ENCODE results near the gene STRN.
"Not testable (repeated sequence)": the region's sequence is repeated elsewhere in the genome, so short reads cannot be mapped to it uniquely, and the experiment has no call there.

STRN gene

DNA sequence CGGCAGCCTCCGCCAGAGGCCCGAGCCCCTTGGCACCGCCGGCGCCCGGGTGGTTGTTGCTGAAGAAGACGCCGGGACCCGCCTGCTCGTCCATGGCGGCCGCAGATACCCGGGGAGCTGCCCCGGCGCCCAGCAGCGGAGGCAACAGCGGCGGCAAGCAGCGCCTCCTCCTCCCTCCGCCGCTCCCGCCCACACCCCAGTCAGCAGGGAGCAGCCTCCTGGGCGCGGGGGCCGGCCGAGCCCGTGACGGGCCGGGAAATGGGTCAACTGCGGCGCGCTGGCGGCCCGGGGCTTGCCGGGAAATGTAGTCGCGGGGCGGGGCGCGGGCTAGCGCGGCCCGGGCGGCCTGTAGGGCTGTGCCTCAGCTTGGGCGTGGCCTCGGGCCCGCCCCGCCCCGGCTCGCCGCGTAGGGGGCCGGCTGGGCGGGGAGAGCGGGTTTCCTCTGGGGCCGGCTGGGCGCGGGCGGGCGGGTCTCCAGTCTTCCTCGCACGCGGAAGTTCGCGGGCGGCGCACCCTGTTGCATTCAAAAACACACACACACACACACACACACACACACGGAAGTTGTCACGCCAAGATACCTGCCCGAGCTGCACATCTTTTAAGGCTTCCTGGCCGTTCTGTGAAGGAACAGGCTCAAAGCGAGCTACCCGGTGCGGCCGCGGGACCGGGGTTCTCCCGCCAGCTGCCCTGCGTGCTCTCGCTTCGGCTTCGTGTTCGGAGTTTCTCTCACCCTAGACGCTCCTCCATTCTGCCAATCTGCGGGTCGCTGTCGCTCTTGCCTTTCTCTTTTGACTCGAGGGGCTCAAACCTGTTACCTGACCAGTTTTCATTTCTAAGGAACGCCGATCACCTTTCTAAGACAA, at the start of gene STRN:
Gene STRN, minus strand, starts transcription at position 167 of the 866 bp plus-strand sequence. Its CDS starts 73 bp downstream, at position 94.
- FAIRE-seq: no peak

- no peak for FAIRE-seq
These were observed 46.9 kb upstream of the STRN start for GRCh38 chr2:37013315-37013641.

DNA sequence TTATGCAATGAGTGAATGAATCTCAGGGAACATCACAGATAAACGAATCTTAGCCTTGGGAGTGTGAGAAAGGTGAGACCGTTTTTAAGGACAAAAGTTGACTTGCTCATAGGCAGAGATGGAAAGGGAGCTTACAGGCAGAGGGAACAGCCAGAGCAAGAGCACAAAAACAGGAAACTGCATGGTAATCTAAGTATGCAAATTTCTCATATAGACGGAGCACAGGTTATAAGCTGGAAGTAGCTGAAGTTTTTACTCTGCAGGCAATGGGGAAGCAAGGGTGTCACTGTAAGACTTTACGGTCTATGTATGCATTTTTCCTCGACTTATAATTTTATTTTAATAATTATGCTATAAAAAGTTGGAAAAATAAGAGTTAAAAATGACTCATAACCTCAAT, 44.8 kb upstream of the STRN start:
- FAIRE-seq: no peak

DNA sequence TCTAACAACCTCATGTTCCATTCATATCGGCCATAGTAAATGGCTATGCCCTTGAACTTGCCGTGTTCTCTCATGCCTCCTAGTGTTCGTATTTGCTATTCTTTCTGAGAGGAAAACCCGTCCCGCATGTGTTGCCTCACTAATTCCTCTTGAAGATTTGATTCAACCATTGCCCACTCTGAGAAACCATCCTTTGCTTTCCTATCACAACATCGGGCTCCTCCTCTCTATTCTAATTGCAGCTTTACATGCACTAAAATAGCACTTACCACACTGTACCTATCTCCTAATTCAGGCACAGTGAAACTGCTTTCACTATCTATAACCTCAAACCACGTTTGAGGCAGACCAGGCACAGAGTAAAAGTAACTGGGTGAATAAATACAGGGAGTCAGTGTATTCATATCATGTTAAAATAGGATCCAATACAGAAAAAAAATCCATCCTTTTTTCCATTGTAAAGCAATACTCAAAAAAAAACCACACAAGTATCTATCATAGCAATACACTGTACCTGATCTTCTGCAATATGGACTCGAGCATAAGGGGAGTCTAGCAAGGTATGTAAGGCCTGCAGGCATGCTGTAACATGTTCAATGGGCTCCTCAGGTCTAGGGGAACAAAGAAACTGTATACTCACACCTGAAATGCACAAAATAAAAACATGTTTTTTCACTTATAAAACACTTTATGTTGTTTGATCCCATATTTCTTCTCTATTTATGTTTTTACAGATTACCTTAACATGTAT, 39.0 kb upstream of the STRN start:
- no peak for FAIRE-seq

- peak; percentile 78 for FAIRE-seq
These were observed 34.7 kb upstream of the STRN start for GRCh38 chr2:37000988-37001556.

GRCh38 chr2:37000318-37000717, 34.0 kb upstream of the STRN start:
- FAIRE-seq: no peak

DNA sequence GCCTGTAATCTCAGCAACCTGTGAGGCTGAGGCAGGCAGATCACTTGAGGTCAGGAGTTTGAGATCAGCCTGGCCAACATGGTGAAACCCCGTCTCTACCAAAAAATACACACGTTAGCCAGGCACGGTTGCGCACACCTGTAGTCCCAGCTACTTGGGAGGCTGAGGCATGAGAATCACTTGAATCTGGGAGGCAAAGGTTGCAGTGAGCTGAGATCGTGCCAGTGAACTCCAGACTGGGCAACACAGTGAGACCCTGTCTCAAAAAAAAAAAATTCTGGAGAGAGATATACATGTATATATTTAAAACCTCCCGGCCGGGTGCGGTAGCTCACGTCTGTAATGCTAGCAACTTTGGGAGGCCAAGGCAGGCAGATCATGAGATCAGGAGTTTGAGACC, 33.1 kb upstream of the STRN start:
- not testable (repeated sequence) for FAIRE-seq

- no peak for FAIRE-seq
These were observed 27.7 kb upstream of the STRN start for GRCh38 chr2:36993841-36994620.

- peak; percentile 81 for FAIRE-seq
These were observed 21.7 kb upstream of the STRN start for GRCh38 chr2:36988008-36988407.

DNA sequence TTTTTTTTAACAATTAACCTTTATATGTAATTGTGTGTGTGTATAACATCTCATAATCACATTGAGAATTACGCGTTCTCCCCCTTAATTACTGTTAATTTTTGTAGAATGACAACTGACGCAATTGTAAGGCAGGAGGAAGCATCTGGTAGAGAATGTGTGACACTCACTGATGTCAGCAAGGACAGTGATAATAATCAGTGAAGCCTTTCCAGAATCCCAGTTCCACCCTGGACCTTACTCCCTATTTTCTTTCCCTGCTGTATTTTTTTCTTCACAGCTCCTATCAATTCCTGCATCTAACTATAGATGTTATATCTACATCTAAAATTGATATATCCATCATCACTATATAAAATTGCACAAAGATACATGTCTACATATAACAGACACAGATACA, 16.1 kb upstream of the STRN start:
- no peak for FAIRE-seq

DNA sequence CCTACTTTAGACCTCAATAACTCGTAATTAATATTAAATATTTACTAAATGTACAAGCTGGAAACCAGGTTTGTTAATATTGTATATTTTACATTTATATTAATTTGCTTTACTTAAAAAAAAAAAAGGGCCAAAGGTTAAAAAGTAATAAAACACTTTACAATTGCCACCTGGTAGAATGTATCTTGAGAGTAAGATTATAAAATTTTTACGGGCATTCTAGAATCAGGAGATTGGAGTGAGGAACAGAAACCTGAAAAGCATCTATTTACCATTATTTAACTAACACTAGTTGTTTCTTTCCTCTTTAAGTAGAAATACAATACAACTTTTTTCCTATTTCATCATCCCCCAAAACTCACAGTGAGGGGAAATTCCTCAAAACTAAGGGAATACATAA, 15.6 kb upstream of the STRN start:
- FAIRE-seq: no peak

DNA sequence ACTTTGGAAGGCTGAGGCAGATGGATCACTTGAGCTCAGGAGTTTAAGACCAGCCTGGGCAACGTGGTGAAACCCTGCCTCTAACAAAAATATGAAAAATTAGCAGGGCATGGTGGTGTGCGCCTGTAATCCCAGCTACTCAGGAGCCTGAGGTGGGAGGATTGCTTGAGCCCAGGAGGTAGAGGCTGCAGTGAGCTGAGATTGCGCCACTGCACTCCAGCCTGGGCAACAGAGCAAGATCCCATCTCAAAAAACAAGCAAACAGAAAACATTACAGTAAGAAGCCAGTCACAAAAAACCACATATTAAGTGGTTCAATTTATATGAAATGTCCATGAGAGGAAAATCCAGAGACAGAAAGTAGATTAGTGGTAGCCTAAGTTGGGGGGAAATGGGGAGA, 12.7 kb upstream of the STRN start:
- not testable (repeated sequence) for FAIRE-seq

DNA sequence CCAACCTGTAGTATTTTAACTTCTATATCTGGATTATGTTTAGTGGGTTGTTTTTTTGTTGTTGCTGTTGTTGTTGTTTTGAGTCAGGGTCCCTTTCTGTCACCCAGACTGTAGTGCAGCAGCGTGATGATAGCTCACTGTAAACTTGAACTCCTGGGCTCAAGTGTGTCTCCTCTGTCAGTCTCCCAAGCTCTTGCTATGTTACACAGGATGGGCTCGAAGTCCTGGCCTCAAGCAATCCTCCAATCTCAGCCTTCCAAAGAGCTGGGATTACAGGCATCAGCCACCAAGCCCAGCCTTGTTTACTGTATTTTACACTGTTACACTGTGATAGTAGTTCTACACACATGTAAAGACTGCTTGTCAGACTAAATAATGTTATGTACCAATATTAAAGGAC, 9.7 kb upstream of the STRN start:
- no peak for FAIRE-seq

DNA sequence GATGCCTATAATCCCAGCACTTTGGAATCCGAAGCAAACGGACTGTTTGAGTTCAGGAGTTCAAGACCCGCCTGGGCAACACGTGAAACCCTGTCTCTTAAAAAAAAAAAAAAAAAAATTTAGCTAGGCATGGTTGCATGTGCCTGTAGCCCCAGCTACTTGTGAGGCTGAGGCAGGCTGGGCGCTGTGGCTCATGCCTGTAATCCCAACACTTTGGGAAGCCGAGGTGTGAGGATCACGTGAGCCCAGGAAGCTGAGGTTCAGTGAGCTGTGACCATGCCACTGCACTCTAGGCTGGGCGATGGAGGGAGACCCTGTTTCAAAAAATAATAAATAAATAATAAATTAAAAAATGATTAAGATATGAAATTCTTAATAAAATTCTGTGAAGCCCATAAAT, 9.0 kb upstream of the STRN start:
- FAIRE-seq: no peak

DNA sequence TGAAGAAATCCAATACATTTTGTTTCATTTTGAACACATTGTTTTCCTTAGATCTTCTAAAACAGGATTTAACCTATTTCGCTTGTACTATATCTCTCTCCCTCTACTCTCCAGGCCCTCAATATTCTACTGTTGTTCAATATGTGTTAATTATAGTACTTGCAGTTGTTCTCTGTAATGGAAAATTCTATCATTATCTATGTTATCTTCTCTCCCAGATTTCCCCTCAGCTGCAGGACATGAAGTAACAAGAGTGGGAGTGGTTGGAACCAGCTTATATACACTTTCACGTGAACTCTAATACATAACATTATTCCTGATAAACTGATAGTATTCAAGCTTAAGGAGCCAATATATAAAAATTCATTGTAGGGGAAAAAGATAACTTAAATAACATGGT, 7.0 kb upstream of the STRN start:
- no peak for FAIRE-seq

- no peak for FAIRE-seq
These were observed 5.7 kb upstream of the STRN start for GRCh38 chr2:36971990-36972389.

DNA sequence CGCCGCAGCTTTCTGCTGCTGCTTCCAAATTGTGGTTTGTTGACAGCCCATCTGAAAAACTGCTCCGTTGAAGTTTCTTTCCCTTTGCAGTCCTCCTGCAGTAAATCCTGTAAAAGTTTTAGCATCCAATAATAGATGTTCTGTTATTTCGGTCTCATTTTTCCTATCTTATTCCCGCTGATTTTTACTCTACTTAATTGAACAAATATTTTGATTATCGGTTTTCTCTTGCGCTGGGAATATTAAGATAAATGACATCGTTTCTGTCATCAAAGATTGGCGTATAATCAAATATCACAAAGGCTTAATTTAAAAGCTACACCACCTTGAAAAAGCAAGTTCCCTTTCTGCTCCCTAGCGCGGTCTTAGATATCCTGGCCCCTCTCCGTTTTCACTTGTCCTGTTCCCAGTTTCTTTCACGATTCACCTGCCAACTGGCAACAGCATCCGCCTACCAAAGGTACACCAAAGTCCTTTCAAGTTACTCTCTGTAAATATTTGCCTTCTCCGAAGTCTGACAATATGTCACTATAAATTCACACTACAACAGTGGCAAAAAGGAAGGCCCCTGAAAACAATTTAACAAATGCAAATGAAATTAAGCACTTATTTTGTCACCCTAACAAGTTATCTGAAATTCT, 1.0 kb upstream of the STRN start:
- no peak for FAIRE-seq

DNA sequence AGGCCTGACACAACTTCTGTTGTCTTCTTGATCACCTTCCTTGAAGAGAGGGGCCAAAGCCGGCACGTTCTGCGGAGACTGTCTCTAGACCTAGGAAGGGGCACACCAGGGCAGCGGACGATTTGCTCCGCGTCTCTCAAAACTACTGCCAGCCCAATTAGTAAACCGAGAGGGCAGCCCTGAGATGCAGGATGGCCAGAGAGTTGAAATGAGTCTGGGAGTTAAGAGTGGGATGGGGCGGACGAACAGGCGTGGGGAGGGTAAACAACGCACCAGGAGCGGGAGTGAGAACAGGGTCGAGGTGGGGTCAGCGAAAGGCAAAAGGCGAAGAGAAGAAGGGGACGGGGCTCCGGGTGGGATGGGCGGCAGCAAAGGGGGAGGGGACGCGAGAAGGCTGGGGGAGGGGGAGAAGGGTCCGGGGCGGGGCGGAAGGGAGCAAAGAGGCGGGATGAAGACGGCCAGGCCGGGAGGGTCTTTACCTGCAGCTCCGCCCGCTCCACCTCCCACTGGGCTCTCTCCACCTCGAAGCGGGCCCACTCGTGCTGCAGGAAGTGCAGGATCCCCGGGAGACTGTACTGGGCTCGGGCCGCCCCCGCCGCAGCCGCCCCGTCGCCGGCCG, 476 bp downstream of the STRN start:
- no peak for FAIRE-seq

- FAIRE-seq: no peak
These were observed 1.1 kb downstream of the STRN start for GRCh38 chr2:36965206-36965605.

DNA sequence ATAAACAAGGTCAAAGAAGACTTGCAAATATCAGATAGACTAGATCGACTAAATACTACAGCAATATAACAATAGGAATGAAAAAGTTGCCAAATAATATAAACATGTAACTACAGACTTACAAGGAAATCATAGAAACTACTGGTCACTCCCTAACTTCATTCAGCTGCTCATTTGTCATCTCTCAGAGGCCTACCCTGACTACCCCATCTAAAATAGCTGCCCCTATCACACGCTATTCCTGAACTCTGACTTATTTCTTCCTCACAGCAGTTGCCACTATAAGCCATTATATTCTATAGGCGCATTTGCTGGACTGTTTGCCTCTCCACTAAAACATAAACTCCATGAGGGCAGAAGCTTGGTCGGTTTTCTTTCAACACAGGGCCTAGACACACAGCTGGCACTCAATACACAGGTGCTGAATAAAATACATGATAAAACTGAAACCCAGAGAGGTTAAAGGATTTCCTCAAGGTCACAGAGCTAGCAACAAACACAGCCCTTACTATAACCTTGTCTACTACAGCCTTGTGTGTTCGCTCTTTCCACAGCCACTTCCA, 1.8 kb downstream of the STRN start:
- no peak for FAIRE-seq

DNA sequence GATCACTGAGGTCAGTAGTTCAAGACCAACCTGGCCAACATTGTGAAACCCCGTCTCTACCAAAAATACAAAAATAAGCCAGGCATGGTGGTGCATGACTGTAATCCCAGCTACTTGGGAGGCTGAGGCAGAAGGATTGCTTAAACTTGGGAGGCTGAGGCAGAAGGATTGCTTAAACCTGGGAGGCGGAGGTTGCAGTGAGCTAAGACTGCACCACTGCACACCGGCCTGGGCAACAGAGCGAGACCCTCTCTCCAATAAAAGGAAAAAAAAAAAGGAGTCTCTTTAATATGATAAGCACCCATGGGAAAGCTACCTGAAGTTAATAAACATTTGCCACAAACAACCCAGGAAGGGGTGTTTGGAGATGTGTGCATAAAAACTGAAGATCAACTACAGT, 2.6 kb downstream of the STRN start:
- FAIRE-seq: no peak

- FAIRE-seq: no peak
These were observed 3.2 kb downstream of the STRN start for GRCh38 chr2:36963106-36963505.
